Measurements from ENCODE around the gene BMPR1B. TPM values are rescaled to one million over a fixed set of nuclear protein-coding genes. Genes with fewer than 3 reads are reported as not detected.

BMPR1B gene
- total RNA-seq, 1 donor from 2014 or later, result 9.3 TPM

GRCh38 chr4:94965852-94966251, 208.1 kb downstream of the BMPR1B start:
- DNase-seq (ENCODE audit: extremely low spot score, unreplicated experiment), result no peak
- Mint-ChIP-seq H3K27me3 (no peaks in the 10 kb centered on the region), H3K36me3 (no peaks in the 10 kb centered on the region), H3K4me3 (no peak overlapping the region), H3K4me1 (ENCODE audit: unreplicated experiment) (no peaks in the 10 kb centered on the region), H3K27ac (no peak overlapping the region), H3K9me3 (peaks cover 4% of the 10 kb centered on the region)
- no peak for TF ChIP-seq CTCF (conservative IDR thresholded peaks at IDR 0.05)

- Mint-ChIP-seq H3K36me3 (no peaks in the 10 kb centered on the region), H3K4me3 (no peak overlapping the region), H3K27me3 (no peaks in the 10 kb centered on the region), H3K27ac (no peak overlapping the region), H3K9me3 (peaks cover under 1% of the 10 kb centered on the region), H3K4me1 (ENCODE audit: unreplicated experiment) (no peaks in the 10 kb centered on the region)
- no peak for DNase-seq (ENCODE audit: extremely low spot score, unreplicated experiment)
- no peak for TF ChIP-seq CTCF (conservative IDR thresholded peaks at IDR 0.05)
These were observed 210.7 kb downstream of the BMPR1B start for GRCh38 chr4:94968493-94968892.

- no peaks in the 10 kb centered on the region for H3K36me3 Mint-ChIP-seq
- H3K4me3 Mint-ChIP-seq, result no peak overlapping the region
- TF ChIP-seq CTCF (conservative IDR thresholded peaks at IDR 0.05), result no peak
- H3K4me1 Mint-ChIP-seq (ENCODE audit: unreplicated experiment), result peaks cover 7% of the 10 kb centered on the region
- no peaks in the 10 kb centered on the region for H3K9me3 Mint-ChIP-seq
- H3K27ac Mint-ChIP-seq, result no peak overlapping the region
- no peak for DNase-seq (ENCODE audit: extremely low spot score, unreplicated experiment)
- H3K27me3 Mint-ChIP-seq, result no peaks in the 10 kb centered on the region
These were observed 212.9 kb downstream of the BMPR1B start for GRCh38 chr4:94970650-94971049.

GRCh38 chr4:94974773-94975172, 217.0 kb downstream of the BMPR1B start:
- TF ChIP-seq CTCF (conservative IDR thresholded peaks at IDR 0.05), result no peak
- H3K4me1 Mint-ChIP-seq (ENCODE audit: unreplicated experiment), result peaks cover 23% of the 10 kb centered on the region
- H3K27ac Mint-ChIP-seq, result no peak overlapping the region
- no peaks in the 10 kb centered on the region for H3K36me3 Mint-ChIP-seq
- H3K9me3 Mint-ChIP-seq, result no peaks in the 10 kb centered on the region
- no peak for DNase-seq (ENCODE audit: extremely low spot score, unreplicated experiment)
- no peaks in the 10 kb centered on the region for H3K27me3 Mint-ChIP-seq
- H3K4me3 Mint-ChIP-seq, result no peak overlapping the region

- DNase-seq (ENCODE audit: extremely low spot score, unreplicated experiment), result no peak
- Mint-ChIP-seq H3K4me3 (no peak overlapping the region), H3K4me1 (ENCODE audit: unreplicated experiment) (peaks cover 23% of the 10 kb centered on the region), H3K27ac (no peak overlapping the region), H3K9me3 (no peaks in the 10 kb centered on the region), H3K27me3 (no peaks in the 10 kb centered on the region), H3K36me3 (no peaks in the 10 kb centered on the region)
- TF ChIP-seq CTCF (conservative IDR thresholded peaks at IDR 0.05), result no peak
These were observed 218.7 kb downstream of the BMPR1B start for GRCh38 chr4:94976371-94977011.

- H3K4me1 Mint-ChIP-seq (ENCODE audit: unreplicated experiment), result peaks cover 23% of the 10 kb centered on the region
- no peak for DNase-seq (ENCODE audit: extremely low spot score, unreplicated experiment)
- H3K4me3 Mint-ChIP-seq, result no peak overlapping the region
- no peaks in the 10 kb centered on the region for H3K36me3 Mint-ChIP-seq
- no peak overlapping the region for H3K27ac Mint-ChIP-seq
- no peaks in the 10 kb centered on the region for H3K9me3 Mint-ChIP-seq
- H3K27me3 Mint-ChIP-seq, result no peaks in the 10 kb centered on the region
- TF ChIP-seq CTCF (conservative IDR thresholded peaks at IDR 0.05), result no peak
These were observed 221.1 kb downstream of the BMPR1B start for GRCh38 chr4:94978904-94979303.
